Measurements from ENCODE around the gene DSCAM.

DNA sequence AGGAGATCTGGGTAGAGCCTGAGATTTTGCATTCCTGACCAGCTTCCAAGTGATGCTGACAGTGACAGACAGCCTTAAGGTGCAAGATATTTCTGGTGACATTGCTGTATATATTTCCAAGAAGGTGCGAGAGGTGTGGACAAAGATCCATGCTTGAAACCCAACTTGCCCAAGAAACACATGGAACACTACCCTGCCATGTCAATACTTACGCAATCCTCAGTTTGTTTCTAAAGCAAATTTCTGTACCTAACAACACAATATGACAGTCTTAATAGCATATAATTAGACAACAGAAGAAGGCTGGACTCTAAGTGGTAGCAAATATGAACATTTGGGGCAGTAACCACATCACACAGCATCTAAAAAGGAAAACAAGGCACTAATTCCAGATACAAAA lies 260.4 kb downstream of the DSCAM start:
- TF ChIP-seq, protein P1, sequence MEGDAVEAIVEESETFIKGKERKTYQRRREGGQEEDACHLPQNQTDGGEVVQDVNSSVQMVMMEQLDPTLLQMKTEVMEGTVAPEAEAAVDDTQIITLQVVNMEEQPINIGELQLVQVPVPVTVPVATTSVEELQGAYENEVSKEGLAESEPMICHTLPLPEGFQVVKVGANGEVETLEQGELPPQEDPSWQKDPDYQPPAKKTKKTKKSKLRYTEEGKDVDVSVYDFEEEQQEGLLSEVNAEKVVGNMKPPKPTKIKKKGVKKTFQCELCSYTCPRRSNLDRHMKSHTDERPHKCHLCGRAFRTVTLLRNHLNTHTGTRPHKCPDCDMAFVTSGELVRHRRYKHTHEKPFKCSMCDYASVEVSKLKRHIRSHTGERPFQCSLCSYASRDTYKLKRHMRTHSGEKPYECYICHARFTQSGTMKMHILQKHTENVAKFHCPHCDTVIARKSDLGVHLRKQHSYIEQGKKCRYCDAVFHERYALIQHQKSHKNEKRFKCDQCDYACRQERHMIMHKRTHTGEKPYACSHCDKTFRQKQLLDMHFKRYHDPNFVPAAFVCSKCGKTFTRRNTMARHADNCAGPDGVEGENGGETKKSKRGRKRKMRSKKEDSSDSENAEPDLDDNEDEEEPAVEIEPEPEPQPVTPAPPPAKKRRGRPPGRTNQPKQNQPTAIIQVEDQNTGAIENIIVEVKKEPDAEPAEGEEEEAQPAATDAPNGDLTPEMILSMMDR (IDR thresholded peaks at IDR 0.05) = no peak
- no peak for TF ChIP-seq POLR2A (IDR thresholded peaks at IDR 0.05)

Data from Peyer's patch (tissue), 4 donors.